CD4-positive, alpha-beta T cell treated with Interleukin-10 for 1 hour (primary cell): ENCODE data around the gene KIAA1671.

Experiments used
- DNase-seq: peaks from one replicate; pipeline ENCODE4 v3.0.0-alpha.2; 2020

Gene KIAA1671

GRCh38 chr22:25069758-25070481 is 117.4 kb downstream of the KIAA1671 start:
- DNase-seq: peak; percentile 41

GRCh38 chr22:25070956-25071355 is 118.4 kb downstream of the KIAA1671 start:
- no peak for DNase-seq

GRCh38 chr22:25071720-25072119 is 119.2 kb downstream of the KIAA1671 start:
- DNase-seq: no peak

GRCh38 chr22:25072406-25072805 is 119.9 kb downstream of the KIAA1671 start:
- no peak for DNase-seq

GRCh38 chr22:25076336-25076735 is 123.8 kb downstream of the KIAA1671 start:
- peak; percentile 43 for DNase-seq

GRCh38 chr22:25077056-25077455 is 124.5 kb downstream of the KIAA1671 start:
- DNase-seq: no peak

- no peak for DNase-seq
Observed at GRCh38 chr22:25077964-25078363, 125.4 kb downstream of the KIAA1671 start.

- no peak for DNase-seq
Observed at GRCh38 chr22:25078591-25078990, 126.1 kb downstream of the KIAA1671 start.

- DNase-seq: no peak
Observed at GRCh38 chr22:25080855-25081254, 128.3 kb downstream of the KIAA1671 start.

- peak; percentile 65 for DNase-seq
Observed at GRCh38 chr22:25081409-25081824, 128.9 kb downstream of the KIAA1671 start.

- DNase-seq: no peak
Observed at GRCh38 chr22:25082096-25082495, 129.6 kb downstream of the KIAA1671 start.

GRCh38 chr22:25083056-25083806 is 130.7 kb downstream of the KIAA1671 start:
- DNase-seq: no peak

GRCh38 chr22:25083807-25084200 is 131.3 kb downstream of the KIAA1671 start:
- no peak for DNase-seq

GRCh38 chr22:25084405-25085107 is 132.0 kb downstream of the KIAA1671 start:
- no peak for DNase-seq

- no peak for DNase-seq
Observed at GRCh38 chr22:25085156-25085555, 132.6 kb downstream of the KIAA1671 start.

GRCh38 chr22:25085930-25086901 is 133.7 kb downstream of the KIAA1671 start:
- DNase-seq: no peak

- no peak for DNase-seq
Observed at GRCh38 chr22:25086902-25087282, 134.4 kb downstream of the KIAA1671 start.

- no peak for DNase-seq
Observed at GRCh38 chr22:25090225-25090890, 137.8 kb downstream of the KIAA1671 start.

GRCh38 chr22:25091458-25091857 is 138.9 kb downstream of the KIAA1671 start:
- no peak for DNase-seq

- no peak for DNase-seq
Observed at GRCh38 chr22:25092119-25092518, 139.6 kb downstream of the KIAA1671 start.

- no peak for DNase-seq
Observed at GRCh38 chr22:25094579-25094978, 142.1 kb downstream of the KIAA1671 start.

GRCh38 chr22:25095869-25096268 is 143.4 kb downstream of the KIAA1671 start:
- DNase-seq: no peak
